Mesothelial cell of epicardium (in vitro differentiated cells): ENCODE measurements around the gene FNDC10. TPM values are rescaled to one million over a fixed set of nuclear protein-coding genes. Genes with fewer than 3 reads are reported as not detected.
A peak's percentile ranks its signal among the peaks of the same experiment; 100 is the strongest.

ENCODE experiments used
- DNase-seq, 2 experiments: peaks; one replicate each; pipeline ENCODE4 v3.0.0; 2021; ENCODE audit warnings: low spot score in 2 of 2; ENCODE audit not compliant: unreplicated experiment in 2 of 2
- H3K27ac Mint-ChIP-seq: 2 replicates; pipeline ENCODE4 v1.8.0; 2021; ENCODE audit warnings: mixed read lengths
- H3K27me3 Mint-ChIP-seq: 2 replicates; pipeline ENCODE4 v1.8.0; 2021; ENCODE audit warnings: low read depth, mixed read lengths
- H3K36me3 Mint-ChIP-seq: 2 replicates; pipeline ENCODE4 v1.8.0; 2021; ENCODE audit warnings: mixed read lengths
- H3K4me1 Mint-ChIP-seq: 2 replicates; pipeline ENCODE4 v1.8.0; 2021; ENCODE audit warnings: mixed read lengths
- H3K4me3 Mint-ChIP-seq: 2 replicates; pipeline ENCODE4 v1.8.0; 2021; ENCODE audit warnings: mild to moderate bottlenecking, moderate library complexity, mixed read lengths
- H3K9me3 Mint-ChIP-seq: 2 replicates; pipeline ENCODE4 v1.8.0; 2021; ENCODE audit warnings: mixed read lengths
- CTCF ChIP-seq: fragments of 200-600 bp; sonication (generic); IDR thresholded peaks from one replicate; pipeline ENCODE4 v1.5.0; 2021; ENCODE audit warnings: antibody characterized with exemption; ENCODE audit not compliant: unreplicated experiment
- total RNA-seq: library from RNA; stranded (reverse); gene quantifications from 3 replicates; pipeline ENCODE4 v1.2.1, GENCODE V29; 2021

The FNDC10 gene
- total RNA-seq, 1 donor from 2014 or later = 5.4 TPM

GRCh38 chr1:1621173-1622009 lies 21.5 kb upstream of the FNDC10 start:
- H3K4me3 Mint-ChIP-seq = no peak overlapping the region
- H3K27me3 Mint-ChIP-seq = no peaks in the 10 kb centered on the region
- DNase-seq = no peak
- peaks cover 5% of the 10 kb centered on the region for H3K36me3 Mint-ChIP-seq
- no peak overlapping the region for H3K27ac Mint-ChIP-seq
- TF ChIP-seq CTCF = no peak
- peaks cover 13% of the 10 kb centered on the region for H3K4me1 Mint-ChIP-seq
- H3K9me3 Mint-ChIP-seq = no peaks in the 10 kb centered on the region

GRCh38 chr1:1620433-1621139 lies 20.7 kb upstream of the FNDC10 start:
- DNase-seq = no peak
- Mint-ChIP-seq H3K36me3 (peaks cover 5% of the 10 kb centered on the region), H3K27me3 (no peaks in the 10 kb centered on the region), H3K27ac (no peak overlapping the region), H3K4me1 (peaks cover 13% of the 10 kb centered on the region), H3K9me3 (no peaks in the 10 kb centered on the region), H3K4me3 (no peak overlapping the region)
- no peak for TF ChIP-seq CTCF

- H3K9me3 Mint-ChIP-seq = no peaks in the 10 kb centered on the region
- H3K27me3 Mint-ChIP-seq = no peaks in the 10 kb centered on the region
- peaks cover 5% of the 10 kb centered on the region for H3K36me3 Mint-ChIP-seq
- H3K4me3 Mint-ChIP-seq = no peak overlapping the region
- TF ChIP-seq CTCF = no peak
- DNase-seq = no peak
- H3K4me1 Mint-ChIP-seq = peaks cover 13% of the 10 kb centered on the region
- no peak overlapping the region for H3K27ac Mint-ChIP-seq
These were observed 20.0 kb upstream of the FNDC10 start for GRCh38 chr1:1619917-1620361.

- no peaks in the 10 kb centered on the region for H3K9me3 Mint-ChIP-seq
- no peak overlapping the region for H3K4me3 Mint-ChIP-seq
- H3K27ac Mint-ChIP-seq = no peak overlapping the region
- no peaks in the 10 kb centered on the region for H3K27me3 Mint-ChIP-seq
- no peak for TF ChIP-seq CTCF
- H3K36me3 Mint-ChIP-seq = peaks cover 5% of the 10 kb centered on the region
- H3K4me1 Mint-ChIP-seq = peaks cover 22% of the 10 kb centered on the region
- peak in 1 of 2 experiments; percentile 16 for DNase-seq
These were observed 18.6 kb upstream of the FNDC10 start for GRCh38 chr1:1618396-1619068.

GRCh38 chr1:1617925-1618324 lies 18.0 kb upstream of the FNDC10 start:
- Mint-ChIP-seq H3K9me3 (no peaks in the 10 kb centered on the region), H3K27ac (no peak overlapping the region), H3K4me3 (peak overlapping the region; percentile 80), H3K4me1 (peaks cover 23% of the 10 kb centered on the region), H3K27me3 (no peaks in the 10 kb centered on the region), H3K36me3 (peaks cover 5% of the 10 kb centered on the region)
- TF ChIP-seq CTCF = no peak
- no peak for DNase-seq
